ENCODE results near the gene OGFOD2. TPM values are rescaled to one million over a fixed set of nuclear protein-coding genes. Genes with fewer than 3 reads are reported as not detected.

The OGFOD2 gene
- total and polyA plus RNA-seq, 2 of the 13 experiments (the other 11 are each of a cell fraction or from before 2014, with no cell fraction given): 13.2 to 14.6 TPM

- TF ChIP-seq TERF1 (CRISPR knock-in tag; IDR thresholded peaks at IDR 0.05) (peak; percentile 18; the same call in 1 of the 2 replicates), ZNF713 (CRISPR knock-in tag; IDR thresholded peaks at IDR 0.05) (no peak), ZNF558 (CRISPR knock-in tag; IDR thresholded peaks at IDR 0.05; ENCODE audit: borderline replicate concordance) (peak; percentile 84; the same call in 1 of the 2 replicates), SPEN (CRISPR knock-in tag; IDR thresholded peaks at IDR 0.05; ENCODE audit: low read depth) (peak; percentile 87), ZNF543 (CRISPR knock-in tag; IDR thresholded peaks at IDR 0.05) (no peak), RBFOX2 (IDR thresholded peaks at IDR 0.05; ENCODE audit: low read depth, low read length) (peak; percentile 96), PHF5A (CRISPR knock-in tag; IDR thresholded peaks at IDR 0.05; ENCODE audit: low read depth, unreplicated experiment) (peak; percentile 19), ZNF274 (CRISPR knock-in tag; IDR thresholded peaks at IDR 0.05) (0 out of 2 replicates have a peak, but pooled peaks have one; percentile 68), PRDM4 (CRISPR knock-in tag; IDR thresholded peaks at IDR 0.05; ENCODE audit: borderline replicate concordance) (no peak), ZNF639 (CRISPR knock-in tag; conservative IDR thresholded peaks at IDR 0.05) (0 out of 2 replicates have a peak, but pooled peaks have one; percentile 42), PHB2 (IDR thresholded peaks at IDR 0.05; ENCODE audit: partially characterized antibody) (no peak), ZBTB49 (CRISPR knock-in tag; IDR thresholded peaks at IDR 0.05; ENCODE audit: borderline replicate concordance) (no peak), MLXIP (CRISPR knock-in tag; IDR thresholded peaks at IDR 0.05; ENCODE audit: borderline replicate concordance) (peak; percentile 56; the same call in 1 of the 2 replicates), NONO (IDR thresholded peaks at IDR 0.05) (no peak), NONO (CRISPR knock-in tag; conservative IDR thresholded peaks at IDR 0.05) (peak; percentile 90), SAP130 (CRISPR knock-in tag; IDR thresholded peaks at IDR 0.05; ENCODE audit: low read depth) (peak; percentile 69), SATB2 (CRISPR knock-in tag; IDR thresholded peaks at IDR 0.05) (0 out of 2 replicates have a peak, but pooled peaks have one; percentile 14), DMAP1 (CRISPR knock-in tag; IDR thresholded peaks at IDR 0.05) (peak; percentile 79; the same call in 1 of the 2 replicates), HDAC2 (CRISPR knock-in tag; IDR thresholded peaks at IDR 0.05) (no peak)
Measured at GRCh38 chr12:122980183-122981035, 5.4 kb downstream of the OGFOD2 start, which contains the start of gene ARL6IP4 (continued).

Measured in HepG2 (cell line).